Panc1 (cell line): ENCODE measurements around the gene INAVA.
"Not testable (repeated sequence)": the region's sequence is repeated elsewhere in the genome, so short reads cannot be mapped to it uniquely, and the experiment has no call there.

Experiments
- CTCF ChIP-seq: fragments of 450-650 bp; IDR thresholded peaks from 2 replicates; pipeline ENCODE4 v1.5.1; 2017; ENCODE audit warnings: mild to moderate bottlenecking
- TCF7L2 ChIP-seq: IDR thresholded peaks from 2 replicates; pipeline ENCODE4 v1.6.1; 2011; ENCODE audit warnings: mild to moderate bottlenecking, low read depth, low read length, inconsistent platforms

GRCh38 chr1:200935286-200935962 is 40.7 kb downstream of the INAVA start:
- not testable (repeated sequence) for TF ChIP-seq CTCF, TCF7L2
